C4-2B (cell line): ENCODE measurements around the gene PACRG.

ENCODE experiments used
- H3K27ac ChIP-seq: fragments of 450-650 bp; 2 replicates; pipeline ENCODE4 v1.5.1; 2017
- CTCF ChIP-seq: fragments of 450-650 bp; conservative IDR thresholded peaks from 2 replicates; pipeline ENCODE4 v1.5.1; 2017; ENCODE audit warnings: mild to moderate bottlenecking
- ZFX ChIP-seq: fragments of 450-650 bp; IDR thresholded peaks from 2 replicates; pipeline ENCODE4 v1.6.1; 2017

The PACRG gene

GRCh38 chr6:163169521-163169920 is 441.7 kb downstream of the PACRG start:
- TF ChIP-seq ZFX: no peak
- no peak for TF ChIP-seq CTCF
- H3K27ac ChIP-seq: no peak overlapping the region

DNA sequence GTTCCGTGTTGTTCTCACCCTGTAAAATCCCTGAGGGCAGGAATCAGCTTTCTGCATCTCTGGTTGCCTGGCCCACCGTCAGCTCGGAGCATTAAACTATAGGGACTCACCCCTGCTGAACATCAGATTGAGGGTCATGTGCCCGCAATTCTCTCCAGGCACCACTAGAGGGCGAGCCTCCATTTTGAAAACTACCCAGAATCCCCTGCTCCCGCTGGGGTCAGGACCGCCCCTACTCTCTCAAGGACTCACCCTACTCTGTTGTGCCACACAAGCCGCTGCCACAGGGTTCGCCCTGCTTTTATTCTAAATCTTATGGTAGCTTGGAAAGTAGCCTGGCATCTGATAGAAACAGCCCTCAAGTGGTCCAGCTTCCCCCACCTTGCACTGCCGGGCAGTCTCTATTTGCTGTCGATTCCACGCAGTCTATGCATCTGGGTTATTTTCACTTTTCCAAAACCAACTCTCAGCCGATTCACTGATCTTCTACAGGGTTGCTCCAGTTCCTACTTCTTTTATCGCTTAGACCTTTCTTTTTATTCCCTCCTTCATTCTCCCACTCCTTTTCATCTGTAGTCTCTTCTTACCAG is 442.6 kb downstream of the PACRG start:
- no peak overlapping the region for H3K27ac ChIP-seq
- no peak for TF ChIP-seq ZFX
- TF ChIP-seq CTCF: peak; percentile 78

DNA sequence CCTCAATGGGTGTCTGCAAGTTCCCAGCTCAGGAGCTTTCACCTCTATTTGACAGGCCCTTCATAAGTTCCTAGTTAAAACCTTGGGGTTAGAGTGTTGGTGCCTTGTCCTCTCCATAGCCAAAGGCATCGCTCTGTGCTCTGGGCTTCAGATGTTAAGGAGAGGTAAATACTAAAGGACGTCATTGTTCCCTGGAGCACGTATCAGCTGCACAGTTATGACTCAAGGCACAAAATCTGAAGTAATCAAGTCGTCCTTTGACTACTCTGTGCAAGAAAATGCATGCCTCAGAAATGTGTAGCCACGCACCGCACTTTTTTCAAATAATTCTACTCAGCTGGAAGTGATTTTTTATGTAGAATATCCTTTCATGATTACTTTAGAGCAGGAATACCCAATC is 446.0 kb downstream of the PACRG start:
- TF ChIP-seq CTCF (no peak), ZFX (no peak)
- no peak overlapping the region for H3K27ac ChIP-seq

- TF ChIP-seq CTCF (no peak), ZFX (no peak)
- no peak overlapping the region for H3K27ac ChIP-seq
Observed at GRCh38 chr6:163175301-163175700, 447.5 kb downstream of the PACRG start.

- TF ChIP-seq CTCF (no peak), ZFX (no peak)
- no peak overlapping the region for H3K27ac ChIP-seq
Observed at GRCh38 chr6:163176097-163176496, 448.3 kb downstream of the PACRG start.

GRCh38 chr6:163177007-163177406 is 449.2 kb downstream of the PACRG start:
- TF ChIP-seq CTCF (no peak), ZFX (no peak)
- no peak overlapping the region for H3K27ac ChIP-seq

DNA sequence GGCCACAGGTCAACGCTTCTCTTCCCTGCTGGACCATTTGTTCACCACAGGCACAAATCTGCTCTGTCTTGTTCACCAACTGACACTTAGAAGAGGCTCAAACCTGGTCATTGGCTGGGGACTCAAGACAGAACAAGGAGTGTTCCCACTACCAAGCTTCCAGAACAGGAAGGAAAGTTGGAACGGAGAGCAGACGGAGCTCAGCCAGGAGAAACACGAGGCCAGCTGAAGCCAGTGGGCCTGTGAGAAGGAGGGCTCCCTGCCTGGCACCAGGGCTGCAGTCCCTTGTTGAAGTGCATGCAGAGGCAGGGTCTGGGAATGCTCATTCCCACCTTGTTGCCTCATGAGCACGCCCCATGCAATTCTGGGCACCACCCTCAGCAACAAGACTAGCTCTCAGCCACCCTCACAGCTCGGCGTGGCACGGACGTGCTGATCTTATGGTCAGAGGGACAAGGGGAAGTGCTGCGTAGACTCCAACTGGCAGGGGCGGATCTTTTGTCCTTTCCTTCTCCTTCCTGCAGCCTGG is 450.2 kb downstream of the PACRG start:
- H3K27ac ChIP-seq: no peak overlapping the region
- no peak for TF ChIP-seq CTCF
- TF ChIP-seq ZFX: no peak
